K562 (cell line): ENCODE results near the gene PRR35. TPM values are rescaled to one million over a fixed set of nuclear protein-coding genes. Genes with fewer than 3 reads are reported as not detected.

ENCODE experiments used
- DPF2 ChIP-seq: fragments of 450-650 bp; IDR thresholded peaks from 2 replicates; pipeline ENCODE4 v1.6.1; 2016
- FOXP1 ChIP-seq: sonication (generic); formaldehyde crosslinking; IDR thresholded peaks from 2 replicates; pipeline ENCODE4 v1.8.0; 2022; ENCODE audit warnings: mild to moderate bottlenecking, missing genetic modification reagents
- GTF2F1 ChIP-seq: IDR thresholded peaks from 2 replicates; pipeline ENCODE4 v1.6.1; 2011; ENCODE audit warnings: low read depth, low read length, improper control_type of control experiment
- HIVEP1 ChIP-seq: fragments of 250-450 bp; sonication (Bioruptor Pico); IDR thresholded peaks from 2 replicates; pipeline ENCODE4 v1.4.0; 2020; ENCODE audit warnings: mild to moderate bottlenecking
- KLF13 ChIP-seq: fragments of 450-650 bp; IDR thresholded peaks from 2 replicates; pipeline ENCODE4 v1.6.1; 2016; ENCODE audit warnings: missing genetic modification characterization, low read depth, mild to moderate bottlenecking, missing compliant biosample characterization, moderate library complexity, borderline replicate concordance
- MCM7 ChIP-seq, 2 experiments: fragments of 450-650 bp; IDR thresholded peaks; 2 replicates each; pipeline ENCODE4 v1.6.1; 2016 to 2018
- NFE2 ChIP-seq: IDR thresholded peaks from 2 replicates; pipeline ENCODE4 v1.6.1; 2014; ENCODE audit warnings: antibody characterized with exemption, low read depth
- POLR3G ChIP-seq: IDR thresholded peaks from 2 replicates; pipeline ENCODE4 v1.6.1; 2011; ENCODE audit not compliant: insufficient read length, insufficient replicate concordance; ENCODE audit errors: extremely low read depth
- THAP12 ChIP-seq: fragments of 250-450 bp; sonication (Bioruptor Pico); IDR thresholded peaks from 2 replicates; pipeline ENCODE4 v1.9.0; 2021; ENCODE audit warnings: mild to moderate bottlenecking, inconsistent platforms
- USF1 ChIP-seq: sonication (generic); formaldehyde crosslinking; IDR thresholded peaks from 2 replicates; pipeline ENCODE4 v1.9.0; 2022; ENCODE audit warnings: mild to moderate bottlenecking, missing genetic modification reagents
- YBX1 ChIP-seq: fragments of 450-650 bp; IDR thresholded peaks from 2 replicates; pipeline ENCODE4 v1.7.1; 2016; ENCODE audit warnings: mild to moderate bottlenecking
- ZBTB8A ChIP-seq: fragments of 450-650 bp; IDR thresholded peaks from 2 replicates; pipeline ENCODE4 v1.6.1; 2018; ENCODE audit warnings: mild to moderate bottlenecking, moderate library complexity; ENCODE audit not compliant: partially characterized antibody
- ZHX1 ChIP-seq: fragments of 150-350 bp; conservative IDR thresholded peaks from 2 replicates; pipeline ENCODE4 v1.6.1; 2014; ENCODE audit warnings: low read length
- ZNF146 ChIP-seq: IDR thresholded peaks from one replicate; pipeline ENCODE4 v1.6.1; 2018; ENCODE audit warnings: missing compliant biosample characterization; ENCODE audit not compliant: unreplicated experiment
- ZNF407 ChIP-seq: fragments of 450-650 bp; IDR thresholded peaks from 2 replicates; pipeline ENCODE4 v1.6.1; 2016; ENCODE audit warnings: low read depth
- polyA plus RNA-seq, 8 experiments: library from polyadenylated mRNA; depleted of rRNA in 4 of 8; stranded (reverse) in 5 of 8; unstranded in 3 of 8; fragments of >200 nt; fragmentation: Nextera tagmentation in 2 of 8; fragmentation: Illumina TruSeq in 1 of 8; extraction: Ambion mirVana in 2 of 8; extraction: Trizol in 1 of 8; gene quantifications; 2 replicates each; pipeline versions ENCODE4 v1.2.1 to v1.2.3, GENCODE V29; 2011 to 2014; ENCODE audit warnings: inconsistent platforms in 1 of 8, missing spikeins in 1 of 8
- total RNA-seq, 7 experiments: library from RNA; depleted of rRNA in 6 of 7; stranded (reverse); fragments of >200 nt in 6 of 7; fragmentation: Illumina TruSeq in 2 of 7; extraction: Trizol in 2 of 7; gene quantifications; 2 replicates each; pipeline versions ENCODE4 v1.2.1 to v1.2.3, GENCODE V29; 2011 to 2021; ENCODE audit warnings: low replicate concordance in 1 of 7

Gene PRR35
- total and polyA plus RNA-seq, 9 of the 15 experiments (the other 6 are each of a cell fraction or from before 2014, with no cell fraction given): 0.17 to 0.45 (median 0.21) TPM; not detected in 5

GRCh38 chr16:590188-590814 is 30.1 kb downstream of the PRR35 start (continued):
- TF ChIP-seq ZNF146: no peak
- TF ChIP-seq GTF2F1: no peak
- no peak for TF ChIP-seq ZHX1
- no peak for TF ChIP-seq NFE2
- TF ChIP-seq POLR3G: no peak
- no peak for TF ChIP-seq MCM7 (IDR thresholded peaks at IDR 0.05)
- TF ChIP-seq DPF2: no peak
- TF ChIP-seq ZNF407: no peak
- no peak for TF ChIP-seq ZBTB8A
- TF ChIP-seq FOXP1 (CRISPR knock-in tag): peak; percentile 37; the same call in 1 of the 2 replicates
- TF ChIP-seq HIVEP1: no peak
- TF ChIP-seq KLF13 (tag): no peak
- TF ChIP-seq THAP12 (CRISPR knock-in tag): 0 out of 2 replicates have a peak, but pooled peaks have one; percentile 43
- no peak for TF ChIP-seq YBX1
- peak; percentile 18; the same call in 1 of the 2 replicates for TF ChIP-seq USF1
